UCSD-AML1 (cell line): Measurements from ENCODE around the gene NUB1.

Experiments
- DNase-seq: peaks from one replicate; lab custom pipeline; 2025; ENCODE audit not compliant: unreplicated experiment; lab: John Stamatoyannopoulos, UW

NUB1 gene

GRCh38 chr7:151313857-151314256 lies 27.8 kb upstream of the NUB1 start:
- DNase-seq: no peak

GRCh38 chr7:151314401-151314800 lies 27.2 kb upstream of the NUB1 start:
- DNase-seq: no peak

GRCh38 chr7:151315038-151315655 lies 26.5 kb upstream of the NUB1 start:
- DNase-seq: peak; percentile 22

- no peak for DNase-seq
Observed at GRCh38 chr7:151316896-151317295, 24.7 kb upstream of the NUB1 start.

GRCh38 chr7:151317936-151318335 lies 23.7 kb upstream of the NUB1 start:
- no peak for DNase-seq

- DNase-seq: no peak
Observed at GRCh38 chr7:151319189-151319588, 22.4 kb upstream of the NUB1 start.

GRCh38 chr7:151320263-151320845 lies 21.3 kb upstream of the NUB1 start:
- no peak for DNase-seq

- DNase-seq: no peak
Observed at GRCh38 chr7:151321341-151321740, 20.3 kb upstream of the NUB1 start.

- DNase-seq: no peak
Observed at GRCh38 chr7:151322906-151323305, 18.7 kb upstream of the NUB1 start.

GRCh38 chr7:151327022-151327421 lies 14.6 kb upstream of the NUB1 start:
- DNase-seq: no peak

GRCh38 chr7:151327659-151328058 lies 14.0 kb upstream of the NUB1 start:
- no peak for DNase-seq

- DNase-seq: no peak
Observed at GRCh38 chr7:151330181-151330580, 11.4 kb upstream of the NUB1 start.

GRCh38 chr7:151330661-151331060 lies 11.0 kb upstream of the NUB1 start:
- DNase-seq: no peak

GRCh38 chr7:151334628-151335027 lies 7.0 kb upstream of the NUB1 start:
- DNase-seq: no peak

- no peak for DNase-seq
Observed at GRCh38 chr7:151336027-151336708, 5.4 kb upstream of the NUB1 start.

- DNase-seq: no peak
Observed at GRCh38 chr7:151337346-151337745, 4.3 kb upstream of the NUB1 start.

GRCh38 chr7:151338809-151339208 lies 2.8 kb upstream of the NUB1 start:
- DNase-seq: no peak

- DNase-seq: no peak
Observed at GRCh38 chr7:151339651-151340382, 1.8 kb upstream of the NUB1 start.

- no peak for DNase-seq
Observed at GRCh38 chr7:151340794-151341356, 737 bp upstream of the NUB1 start.

GRCh38 chr7:151342102-151342646 lies 562 bp downstream of the NUB1 start:
- DNase-seq: no peak

GRCh38 chr7:151342811-151343210 lies 1.2 kb downstream of the NUB1 start:
- DNase-seq: no peak
